NCI-H1436 (cell line): ENCODE measurements around the gene FAM217A.
A peak's percentile ranks its signal among the peaks of the same experiment; 100 is the strongest.

Experiments
- DNase-seq: peaks from one replicate; lab custom pipeline; 2025; lab: John Stamatoyannopoulos, UW

FAM217A gene

GRCh38 chr6:4021854-4022695 is 56.9 kb downstream of the FAM217A start:
- DNase-seq = no peak

GRCh38 chr6:4021133-4021853 is 57.6 kb downstream of the FAM217A start:
- DNase-seq = peak; percentile 90

DNA sequence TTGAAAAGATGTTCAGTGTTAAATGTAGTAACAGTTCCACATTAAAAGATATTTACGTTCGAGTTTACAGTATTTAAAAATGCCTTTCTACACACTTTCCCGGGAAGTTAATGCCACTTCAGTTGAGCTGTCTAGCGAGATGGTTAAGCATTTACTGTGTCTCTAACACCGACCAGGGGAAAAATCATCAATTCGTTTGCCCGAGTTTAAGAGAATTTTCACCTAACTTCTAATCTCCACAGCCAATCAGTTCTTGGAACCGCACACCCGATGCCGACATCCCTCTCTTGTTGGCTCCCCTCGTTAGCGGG is 58.2 kb downstream of the FAM217A start:
- no peak for DNase-seq

- DNase-seq = no peak
Measured at GRCh38 chr6:4018924-4019236, 60.1 kb downstream of the FAM217A start.
